IMR-90 (cell line): Measurements from ENCODE around the gene MEIS2. TPM values are rescaled to one million over a fixed set of nuclear protein-coding genes. Genes with fewer than 3 reads are reported as not detected.

Experiments used
- ATAC-seq: fragments of 200-7000 bp; cut with Tn5 transposase; 2 replicates; pipeline ENCODE4 v1.9.1; 2020; ENCODE audit warnings: low read depth, mild to moderate bottlenecking, moderate library complexity
- BruUV-seq: library from RNA; stranded (reverse); fragments of 400-500 nt; replicated peaks from 2 replicates; lab custom pipeline; 2021; lab: Mats Ljungman, UMichigan
- CTCF ChIA-PET: fragments of 300-600 bp; formaldehyde crosslinking; extraction: SDS; loops from one replicate; lab custom pipeline; 2021; ENCODE audit warnings: antibody characterized with exemption; lab: Yijun Ruan, JAX
- POLR2A ChIA-PET: fragments of 300-600 bp; sonication (Branson Sonifier 250); formaldehyde crosslinking; loops from one replicate; lab custom pipeline; 2022; ENCODE audit warnings: antibody characterized with exemption; ENCODE audit not compliant: unreplicated experiment; lab: Charles Lee
- DNase-seq: peaks from one replicate; pipeline ENCODE4 v3.0.0; 2013
- H2AFZ ChIP-seq: replicated peaks from 2 replicates; pipeline ENCODE3; 2013; ENCODE audit warnings: low read length, mild to moderate bottlenecking; ENCODE audit not compliant: poor library complexity
- H2AK5ac ChIP-seq: 2 replicates; pipeline ENCODE4 v1.6.1; 2013; ENCODE audit warnings: low read depth, low read length, inconsistent platforms
- H2AK9ac ChIP-seq: replicated peaks from 2 replicates; pipeline ENCODE3; 2013; ENCODE audit warnings: mild to moderate bottlenecking, low read depth, low read length, moderate library complexity; ENCODE audit not compliant: poor library complexity
- H2BK120ac ChIP-seq: 2 replicates; pipeline ENCODE4 v1.6.1; 2013; ENCODE audit warnings: low read depth, low read length, inconsistent platforms
- H2BK15ac ChIP-seq: 3 replicates; pipeline ENCODE4 v1.6.1; 2013; ENCODE audit warnings: low read depth, low read length, inconsistent platforms
- H2BK20ac ChIP-seq: 2 replicates; pipeline ENCODE4 v1.6.1; 2013; ENCODE audit warnings: low read depth, mild to moderate bottlenecking, inconsistent platforms, low read length, moderate library complexity
- H2BK5ac ChIP-seq: 2 replicates; pipeline ENCODE4 v1.6.1; 2013; ENCODE audit warnings: mild to moderate bottlenecking, low read depth, low read length, inconsistent platforms; ENCODE audit not compliant: poor library complexity, severe bottlenecking
- H3K14ac ChIP-seq: replicated peaks from 2 replicates; pipeline ENCODE4 v1.6.1; 2013; ENCODE audit warnings: low read depth, low read length, inconsistent platforms
- H3K18ac ChIP-seq: 2 replicates; pipeline ENCODE4 v1.6.1; 2013; ENCODE audit warnings: low read depth, low read length, control low read depth
- H3K23ac ChIP-seq: 2 replicates; pipeline ENCODE4 v1.6.1; 2013; ENCODE audit warnings: low read depth, low read length, inconsistent platforms
- H3K27ac ChIP-seq: 2 replicates; pipeline ENCODE4 v1.5.1; 2013; ENCODE audit warnings: mild to moderate bottlenecking, control low read depth, low read length; ENCODE audit not compliant: insufficient read depth
- H3K27me3 ChIP-seq: 2 replicates; pipeline ENCODE4 v1.6.1; 2013; ENCODE audit warnings: low read length; ENCODE audit not compliant: control insufficient read depth, insufficient read depth
- H3K36me3 ChIP-seq: 2 replicates; pipeline ENCODE4 v1.6.1; 2013; ENCODE audit warnings: low read length, mixed read lengths; ENCODE audit not compliant: control insufficient read depth, insufficient read depth
- H3K4ac ChIP-seq: 2 replicates; pipeline ENCODE4 v1.6.1; 2013; ENCODE audit warnings: low read depth, low read length, inconsistent platforms
- H3K4me1 ChIP-seq: 2 replicates; pipeline ENCODE4 v1.6.1; 2013; ENCODE audit warnings: low read length, mixed read lengths; ENCODE audit not compliant: control insufficient read depth, insufficient read depth
- H3K4me2 ChIP-seq: 2 replicates; pipeline ENCODE4 v1.6.1; 2013; ENCODE audit warnings: low read depth, mild to moderate bottlenecking, control low read depth, low read length, moderate library complexity
- H3K4me3 ChIP-seq: 2 replicates; pipeline ENCODE4 v1.5.1; 2013; ENCODE audit warnings: low read depth, mild to moderate bottlenecking, control low read depth, low read length, moderate library complexity; ENCODE audit not compliant: insufficient read depth
- H3K56ac ChIP-seq: 2 replicates; pipeline ENCODE4 v1.6.1; 2013; ENCODE audit warnings: low read length, inconsistent platforms; ENCODE audit not compliant: insufficient read depth; ENCODE audit errors: extremely low read depth
- H3K79me1 ChIP-seq, 2 experiments: 2 replicates each; pipeline ENCODE4 v1.6.1; 2013; ENCODE audit warnings: low read length in 2 of 2, inconsistent platforms in 1 of 2, low read depth in 1 of 2
- H3K9ac ChIP-seq: 2 replicates; pipeline ENCODE4 v1.6.1; 2013; ENCODE audit warnings: low read depth, low read length, control low read depth
- H3K9me1 ChIP-seq: 2 replicates; pipeline ENCODE4 v1.6.1; 2013; ENCODE audit warnings: low read length, inconsistent platforms; ENCODE audit not compliant: insufficient read depth
- H3K9me3 ChIP-seq: 2 replicates; pipeline ENCODE4 v1.6.1; 2013; ENCODE audit warnings: low read length; ENCODE audit not compliant: control insufficient read depth, insufficient read depth
- H4K20me1 ChIP-seq: 2 replicates; pipeline ENCODE4 v1.6.1; 2013; ENCODE audit warnings: low read length, inconsistent platforms; ENCODE audit not compliant: insufficient read depth
- H4K5ac ChIP-seq: 2 replicates; pipeline ENCODE4 v1.6.1; 2013; ENCODE audit warnings: mild to moderate bottlenecking, low read depth, low read length, control low read depth
- H4K8ac ChIP-seq, 2 experiments: 2 replicates each; pipeline ENCODE4 v1.6.1; 2013; ENCODE audit warnings: low read depth in 2 of 2, low read length in 2 of 2, control low read depth in 1 of 2, inconsistent platforms in 1 of 2
- H4K91ac ChIP-seq: 2 replicates; pipeline ENCODE4 v1.6.1; 2013; ENCODE audit warnings: low read depth, low read length, inconsistent platforms; ENCODE audit not compliant: insufficient read depth
- BHLHE40 ChIP-seq: fragments of 150-350 bp; IDR thresholded peaks from 2 replicates; pipeline ENCODE4 v1.6.1; 2016; ENCODE audit warnings: mild to moderate bottlenecking, low read depth, low read length
- CTCF ChIP-seq: conservative IDR thresholded peaks from 2 replicates; pipeline ENCODE4 v1.5.1; 2012; ENCODE audit warnings: mild to moderate bottlenecking, low read depth, low read length, improper control_type of control experiment
- FOS ChIP-seq: fragments of 150-350 bp; IDR thresholded peaks from 2 replicates; pipeline ENCODE4 v1.6.1; 2016; ENCODE audit warnings: low read depth, low read length
- RAD21 ChIP-seq: IDR thresholded peaks from 2 replicates; pipeline ENCODE4 v1.6.1; 2012; ENCODE audit warnings: low read length, improper control_type of control experiment
- RFX5 ChIP-seq: IDR thresholded peaks from 2 replicates; pipeline ENCODE4 v1.8.0; 2012; ENCODE audit warnings: low read depth, mild to moderate bottlenecking, low read length, moderate library complexity
- WGBS, 2 experiments: methylation state at CpG; one replicate each; pipeline versions ENCODE4 v1.1.5 to v1.1.7; 2013; ENCODE audit warnings: missing lambda C conversion rate in 2 of 2; ENCODE audit not compliant: insufficient read length in 1 of 2; ENCODE audit errors: extremely low coverage in 2 of 2; 5-methylcytosine and 5-hydroxymethylcytosine counted together
- dilution Hi-C: fragments of 300-500 bp; cut with HindIII; formaldehyde crosslinking; loops from one replicate; pipeline ENCODE4 v1.14.3; 2018; ENCODE audit warnings: low sequenced_read_pairs; ENCODE audit not compliant: unreplicated experiment
- in situ Hi-C: fragments of 300-500 bp; cut with MboI; formaldehyde crosslinking; loops from 3 replicates; pipeline ENCODE4 v1.14.3; 2019; ENCODE audit warnings: low sequenced_read_pairs, inconsistent platforms, mixed read lengths
- intact Hi-C: fragments of 100-400 bp; cut with micrococcal nuclease; formaldehyde crosslinking; loops from 2 replicates; pipeline ENCODE4 v1.10.0; 2022
- polyA plus RNA-seq, 3 experiments: library from polyadenylated mRNA; depleted of rRNA; stranded (reverse); fragments of >200 nt; gene quantifications; 2 replicates each; pipeline ENCODE4 v1.2.3, GENCODE V29; 2012; ENCODE audit warnings: low replicate concordance in 1 of 3
- total RNA-seq: library from RNA; depleted of rRNA; stranded (reverse); fragments of >200 nt; gene quantifications from 2 replicates; pipeline ENCODE4 v1.2.3, GENCODE V29; 2012

MEIS2 gene
- total and polyA plus RNA-seq, 2 of the 4 experiments (the other 2 are of a cell fraction), result 70.1 to 71.3 TPM

- TF ChIP-seq CTCF, result no peak
Observed at GRCh38 chr15:37037850-37038715, 62.3 kb downstream of the MEIS2 start (continued).

GRCh38 chr15:37037071-37037655 is 63.2 kb downstream of the MEIS2 start:
- in situ Hi-C loops (loop anchor here (10.0 kb wide), 1 partner anchor 62 kb away; no protein-coding TSS in a partner anchor), intact Hi-C loops (no loop called here), dilution Hi-C loops (no loop called here)
- Histone ChIP-seq H2BK15ac (no peak overlapping the region), H2AFZ (no peak overlapping the region), H3K23ac (no peak overlapping the region), H3K9me1 (peaks cover 27% of the 10 kb centered on the region), H4K91ac (no peak overlapping the region), H4K5ac (no peak overlapping the region), H2BK20ac (no peak overlapping the region), H2AK5ac (no peak overlapping the region), H3K4me2 (no peak overlapping the region), H3K9me3 (no peaks in the 10 kb centered on the region), H3K4ac (no peak overlapping the region), H3K36me3 (peaks cover 16% of the 10 kb centered on the region), H3K27ac (no peak overlapping the region), H2BK120ac (no peak overlapping the region), H3K18ac (no peak overlapping the region; the same call in 1 of the 2 replicates), H3K79me1 (peaks cover 25 to 51% of the 10 kb centered on the region in 2 experiments; a peak in 3 of 4 replicates), H3K4me1 (peaks cover 12% of the 10 kb centered on the region; the same call in 1 of the 2 replicates), H4K20me1 (peaks cover 19% of the 10 kb centered on the region; the same call in 1 of the 2 replicates), H3K56ac (no peak overlapping the region), H3K14ac (no peak overlapping the region), H3K27me3 (no peaks in the 10 kb centered on the region), H3K9ac (no peak overlapping the region), H2AK9ac (no peak overlapping the region), H4K8ac (no peak overlapping the region), H3K4me3 (no peak overlapping the region), H2BK5ac (no peak overlapping the region)
- POLR2A ChIA-PET, result no interaction called here
- no peak for TF ChIP-seq RAD21
- no peak for TF ChIP-seq FOS
- no peak for TF ChIP-seq CTCF
- no peak for TF ChIP-seq RFX5
- no peak for TF ChIP-seq BHLHE40
- no TSS peak for BruUV-seq
- DNase-seq (no peak), ATAC-seq (no peak)
- CTCF ChIA-PET, result no interaction called here
- WGBS, 2 experiments, result no CpG with 5 or more reads among the region's 7 CpGs
